Mesothelial cell of epicardium (in vitro differentiated cells): ENCODE data around the gene CST11. TPM values are rescaled to one million over a fixed set of nuclear protein-coding genes. Genes with fewer than 3 reads are reported as not detected.

Experiments
- DNase-seq, 2 experiments: peaks; one replicate each; pipeline ENCODE4 v3.0.0; 2021; ENCODE audit warnings: low spot score in 2 of 2; ENCODE audit not compliant: unreplicated experiment in 2 of 2
- H3K27ac Mint-ChIP-seq: 2 replicates; pipeline ENCODE4 v1.8.0; 2021; ENCODE audit warnings: mixed read lengths
- H3K27me3 Mint-ChIP-seq: 2 replicates; pipeline ENCODE4 v1.8.0; 2021; ENCODE audit warnings: low read depth, mixed read lengths
- H3K36me3 Mint-ChIP-seq: 2 replicates; pipeline ENCODE4 v1.8.0; 2021; ENCODE audit warnings: mixed read lengths
- H3K4me1 Mint-ChIP-seq: 2 replicates; pipeline ENCODE4 v1.8.0; 2021; ENCODE audit warnings: mixed read lengths
- H3K4me3 Mint-ChIP-seq: 2 replicates; pipeline ENCODE4 v1.8.0; 2021; ENCODE audit warnings: mild to moderate bottlenecking, moderate library complexity, mixed read lengths
- H3K9me3 Mint-ChIP-seq: 2 replicates; pipeline ENCODE4 v1.8.0; 2021; ENCODE audit warnings: mixed read lengths
- total RNA-seq: library from RNA; stranded (reverse); gene quantifications from 3 replicates; pipeline ENCODE4 v1.2.1, GENCODE V29; 2021
- TF ChIP-seq, protein P1 (sequence below): fragments of 200-600 bp; sonication (generic); IDR thresholded peaks from one replicate; pipeline ENCODE4 v1.5.0; 2021; ENCODE audit warnings: antibody characterized with exemption; ENCODE audit not compliant: unreplicated experiment

CST11 gene
- total RNA-seq, 1 donor from 2014 or later: not detected

GRCh38 chr20:23434521-23435313, 18.0 kb downstream of the CST11 start:
- H3K27me3 Mint-ChIP-seq: peaks cover 1% of the 10 kb centered on the region
- no peaks in the 10 kb centered on the region for H3K9me3 Mint-ChIP-seq
- no peak for DNase-seq
- TF ChIP-seq, protein P1, sequence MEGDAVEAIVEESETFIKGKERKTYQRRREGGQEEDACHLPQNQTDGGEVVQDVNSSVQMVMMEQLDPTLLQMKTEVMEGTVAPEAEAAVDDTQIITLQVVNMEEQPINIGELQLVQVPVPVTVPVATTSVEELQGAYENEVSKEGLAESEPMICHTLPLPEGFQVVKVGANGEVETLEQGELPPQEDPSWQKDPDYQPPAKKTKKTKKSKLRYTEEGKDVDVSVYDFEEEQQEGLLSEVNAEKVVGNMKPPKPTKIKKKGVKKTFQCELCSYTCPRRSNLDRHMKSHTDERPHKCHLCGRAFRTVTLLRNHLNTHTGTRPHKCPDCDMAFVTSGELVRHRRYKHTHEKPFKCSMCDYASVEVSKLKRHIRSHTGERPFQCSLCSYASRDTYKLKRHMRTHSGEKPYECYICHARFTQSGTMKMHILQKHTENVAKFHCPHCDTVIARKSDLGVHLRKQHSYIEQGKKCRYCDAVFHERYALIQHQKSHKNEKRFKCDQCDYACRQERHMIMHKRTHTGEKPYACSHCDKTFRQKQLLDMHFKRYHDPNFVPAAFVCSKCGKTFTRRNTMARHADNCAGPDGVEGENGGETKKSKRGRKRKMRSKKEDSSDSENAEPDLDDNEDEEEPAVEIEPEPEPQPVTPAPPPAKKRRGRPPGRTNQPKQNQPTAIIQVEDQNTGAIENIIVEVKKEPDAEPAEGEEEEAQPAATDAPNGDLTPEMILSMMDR: no peak
- H3K27ac Mint-ChIP-seq: no peak overlapping the region
- peaks cover 3% of the 10 kb centered on the region for H3K4me1 Mint-ChIP-seq
- no peaks in the 10 kb centered on the region for H3K36me3 Mint-ChIP-seq
- H3K4me3 Mint-ChIP-seq: no peak overlapping the region

- DNase-seq: no peak
- Mint-ChIP-seq H3K27ac (no peak overlapping the region), H3K4me1 (peaks cover 3% of the 10 kb centered on the region), H3K9me3 (no peaks in the 10 kb centered on the region), H3K36me3 (no peaks in the 10 kb centered on the region), H3K27me3 (peaks cover 1% of the 10 kb centered on the region), H3K4me3 (no peak overlapping the region)
- TF ChIP-seq, protein P1: no peak
These were observed 19.0 kb downstream of the CST11 start for GRCh38 chr20:23433628-23434027.

- Mint-ChIP-seq H3K27ac (no peak overlapping the region), H3K4me3 (no peak overlapping the region), H3K4me1 (peaks cover 4% of the 10 kb centered on the region), H3K27me3 (no peaks in the 10 kb centered on the region), H3K9me3 (no peaks in the 10 kb centered on the region), H3K36me3 (no peaks in the 10 kb centered on the region)
- TF ChIP-seq, protein P1: no peak
- DNase-seq: no peak
These were observed 27.5 kb downstream of the CST11 start for GRCh38 chr20:23425129-23425528.

GRCh38 chr20:23420943-23421931, 31.4 kb downstream of the CST11 start, which contains the start of gene NAPB:
NAPB (minus strand) TSS chr20:23421488; CDS start chr20:23421402, 86 bp downstream.
- DNase-seq: peak; percentile 90 to 94
- peak within 1 kb of the TSS; percentile 39 for H3K27ac Mint-ChIP-seq
- H3K4me3 Mint-ChIP-seq: peak within 1 kb of the TSS; percentile 81
- H3K27me3 Mint-ChIP-seq: no peaks in the 10 kb centered on the region
- TF ChIP-seq, protein P1: peak; percentile 39
- H3K4me1 Mint-ChIP-seq: peaks cover 19% of the 10 kb centered on the region
- no peaks in the 10 kb centered on the region for H3K36me3 Mint-ChIP-seq
- no peaks in the 10 kb centered on the region for H3K9me3 Mint-ChIP-seq

- Mint-ChIP-seq H3K4me1 (peaks cover 21% of the 10 kb centered on the region), H3K4me3 (peak overlapping the region; percentile 81), H3K9me3 (no peaks in the 10 kb centered on the region), H3K27me3 (no peaks in the 10 kb centered on the region), H3K27ac (peak overlapping the region; percentile 87), H3K36me3 (no peaks in the 10 kb centered on the region)
- TF ChIP-seq, protein P1: no peak
- DNase-seq: peak; percentile 34 to 55
These were observed 32.4 kb downstream of the CST11 start for GRCh38 chr20:23419995-23420901.
